ENCODE results near the gene CPNE6.

DNA sequence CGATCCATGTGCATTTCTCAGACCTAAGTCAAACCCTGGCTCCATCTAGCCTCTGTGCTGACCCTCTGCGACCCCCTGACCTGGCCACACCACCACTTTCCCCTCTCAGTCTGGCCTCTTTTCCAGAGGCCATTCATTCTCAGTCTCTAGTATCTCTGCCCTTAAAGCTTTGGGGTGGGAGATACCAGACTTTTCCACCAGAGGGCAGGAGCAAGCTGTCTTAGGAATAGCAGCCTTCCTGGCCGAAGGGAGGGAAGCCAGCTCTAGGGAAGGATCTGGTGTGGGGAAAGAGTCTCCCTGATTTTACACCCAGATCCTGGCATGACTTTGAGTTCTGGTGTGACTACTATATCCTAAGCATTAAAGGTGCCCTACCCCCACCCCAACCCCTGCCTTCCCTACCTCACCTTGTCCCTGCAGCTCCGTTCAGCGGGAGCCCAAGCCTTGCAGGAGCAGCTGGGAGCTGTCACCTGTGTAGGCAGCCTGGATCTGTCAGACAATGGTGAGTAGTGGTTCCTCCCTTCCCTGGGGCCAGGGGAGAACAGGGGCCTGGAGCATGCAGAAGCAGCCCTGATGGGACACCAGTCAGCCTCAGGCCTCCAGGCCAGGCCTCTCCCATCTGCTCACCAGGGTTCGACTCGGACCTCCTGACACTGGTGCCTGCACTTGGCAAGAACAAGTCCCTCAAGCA is 13.0 kb upstream of the CPNE6 start:
- TF ChIP-seq GATA2 (IDR thresholded peaks at IDR 0.05; ENCODE audit: low read depth, low read length) (no peak), GATA3 (IDR thresholded peaks at IDR 0.05; ENCODE audit: low read depth, low read length) (no peak)

All from SH-SY5Y (cell line).